ENCODE data around the gene P2RY4. TPM values are rescaled to one million over a fixed set of nuclear protein-coding genes. Genes with fewer than 3 reads are reported as not detected.

Gene P2RY4
- total and polyA plus RNA-seq, 2 of the 13 experiments (the other 11 are each of a cell fraction or from before 2014, with no cell fraction given) = 0.07 to 0.49 TPM

DNA sequence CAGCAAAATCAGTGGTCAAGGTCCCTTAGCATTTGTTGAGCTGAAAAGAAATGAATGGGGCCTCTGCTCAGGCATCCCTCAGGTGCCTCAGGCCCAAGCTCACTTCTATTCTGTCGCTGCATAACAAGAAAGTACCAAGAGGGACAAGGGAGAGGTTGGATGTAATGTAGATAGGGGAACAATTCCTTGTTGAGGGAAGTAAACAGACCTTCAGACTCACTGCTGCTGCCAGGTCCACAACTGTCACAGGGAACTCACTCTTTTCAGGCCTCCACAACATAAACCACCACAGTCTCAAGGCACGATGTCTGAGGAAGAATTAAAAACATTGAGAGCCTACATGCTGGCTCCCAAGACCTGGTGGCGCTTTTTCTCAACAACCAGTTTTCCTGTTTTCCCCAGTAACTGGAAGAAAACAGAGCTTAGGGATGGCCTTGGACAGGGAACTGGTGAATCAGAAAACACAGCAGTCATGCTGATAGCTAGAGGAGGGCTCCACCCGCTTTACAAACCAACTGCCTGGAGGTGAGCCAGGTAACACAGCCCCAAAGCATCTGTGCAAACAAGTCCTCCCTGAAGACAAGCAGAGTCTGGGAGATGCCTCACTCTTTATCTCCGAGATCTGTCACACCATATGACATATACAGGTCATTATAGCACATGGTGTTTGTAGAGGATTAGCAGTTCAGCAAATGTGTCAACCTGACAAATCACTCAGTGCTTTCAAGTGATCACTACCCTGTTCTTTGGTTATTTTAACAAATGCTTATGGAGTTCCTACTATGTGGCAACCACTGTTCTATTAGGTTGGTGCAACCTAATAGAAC is 39.9 kb downstream of the P2RY4 start (continued):
- TF ChIP-seq, protein P1, sequence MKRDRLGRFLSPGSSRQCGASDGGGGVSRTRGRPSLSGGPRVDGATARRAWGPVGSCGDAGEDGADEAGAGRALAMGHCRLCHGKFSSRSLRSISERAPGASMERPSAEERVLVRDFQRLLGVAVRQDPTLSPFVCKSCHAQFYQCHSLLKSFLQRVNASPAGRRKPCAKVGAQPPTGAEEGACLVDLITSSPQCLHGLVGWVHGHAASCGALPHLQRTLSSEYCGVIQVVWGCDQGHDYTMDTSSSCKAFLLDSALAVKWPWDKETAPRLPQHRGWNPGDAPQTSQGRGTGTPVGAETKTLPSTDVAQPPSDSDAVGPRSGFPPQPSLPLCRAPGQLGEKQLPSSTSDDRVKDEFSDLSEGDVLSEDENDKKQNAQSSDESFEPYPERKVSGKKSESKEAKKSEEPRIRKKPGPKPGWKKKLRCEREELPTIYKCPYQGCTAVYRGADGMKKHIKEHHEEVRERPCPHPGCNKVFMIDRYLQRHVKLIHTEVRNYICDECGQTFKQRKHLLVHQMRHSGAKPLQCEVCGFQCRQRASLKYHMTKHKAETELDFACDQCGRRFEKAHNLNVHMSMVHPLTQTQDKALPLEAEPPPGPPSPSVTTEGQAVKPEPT (CRISPR knock-in tag; IDR thresholded peaks at IDR 0.05; ENCODE audit: low read depth) = no peak
- peak; percentile 67 for TF ChIP-seq NR2F6 (IDR thresholded peaks at IDR 0.05)
- TF ChIP-seq NR2F6 (CRISPR knock-in tag; IDR thresholded peaks at IDR 0.05) = no peak
- TF ChIP-seq, protein P2, sequence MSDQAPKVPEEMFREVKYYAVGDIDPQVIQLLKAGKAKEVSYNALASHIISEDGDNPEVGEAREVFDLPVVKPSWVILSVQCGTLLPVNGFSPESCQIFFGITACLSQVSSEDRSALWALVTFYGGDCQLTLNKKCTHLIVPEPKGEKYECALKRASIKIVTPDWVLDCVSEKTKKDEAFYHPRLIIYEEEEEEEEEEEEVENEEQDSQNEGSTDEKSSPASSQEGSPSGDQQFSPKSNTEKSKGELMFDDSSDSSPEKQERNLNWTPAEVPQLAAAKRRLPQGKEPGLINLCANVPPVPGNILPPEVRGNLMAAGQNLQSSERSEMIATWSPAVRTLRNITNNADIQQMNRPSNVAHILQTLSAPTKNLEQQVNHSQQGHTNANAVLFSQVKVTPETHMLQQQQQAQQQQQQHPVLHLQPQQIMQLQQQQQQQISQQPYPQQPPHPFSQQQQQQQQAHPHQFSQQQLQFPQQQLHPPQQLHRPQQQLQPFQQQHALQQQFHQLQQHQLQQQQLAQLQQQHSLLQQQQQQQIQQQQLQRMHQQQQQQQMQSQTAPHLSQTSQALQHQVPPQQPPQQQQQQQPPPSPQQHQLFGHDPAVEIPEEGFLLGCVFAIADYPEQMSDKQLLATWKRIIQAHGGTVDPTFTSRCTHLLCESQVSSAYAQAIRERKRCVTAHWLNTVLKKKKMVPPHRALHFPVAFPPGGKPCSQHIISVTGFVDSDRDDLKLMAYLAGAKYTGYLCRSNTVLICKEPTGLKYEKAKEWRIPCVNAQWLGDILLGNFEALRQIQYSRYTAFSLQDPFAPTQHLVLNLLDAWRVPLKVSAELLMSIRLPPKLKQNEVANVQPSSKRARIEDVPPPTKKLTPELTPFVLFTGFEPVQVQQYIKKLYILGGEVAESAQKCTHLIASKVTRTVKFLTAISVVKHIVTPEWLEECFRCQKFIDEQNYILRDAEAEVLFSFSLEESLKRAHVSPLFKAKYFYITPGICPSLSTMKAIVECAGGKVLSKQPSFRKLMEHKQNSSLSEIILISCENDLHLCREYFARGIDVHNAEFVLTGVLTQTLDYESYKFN (CRISPR knock-in tag; conservative IDR thresholded peaks at IDR 0.05) = peak; percentile 55
- TF ChIP-seq ZNF343 (CRISPR knock-in tag; IDR thresholded peaks at IDR 0.05) = no peak
- peak; percentile 99 for TF ChIP-seq PITX1 (CRISPR knock-in tag; IDR thresholded peaks at IDR 0.05)
- peak; percentile 51 for TF ChIP-seq RARA (CRISPR knock-in tag; IDR thresholded peaks at IDR 0.05)
- peak; percentile 83 for TF ChIP-seq HMG20B (CRISPR knock-in tag; conservative IDR thresholded peaks at IDR 0.05)
- peak; percentile 33; the same call in 1 of the 2 replicates for TF ChIP-seq SALL1 (CRISPR knock-in tag; IDR thresholded peaks at IDR 0.05)
- TF ChIP-seq ZNF501 (CRISPR knock-in tag; IDR thresholded peaks at IDR 0.05) = 0 out of 2 replicates have a peak, but pooled peaks have one; percentile 19
- no peak for TF ChIP-seq FOXP1 (IDR thresholded peaks at IDR 0.05)
- peak; percentile 63 for TF ChIP-seq FOXP1 (CRISPR knock-in tag; IDR thresholded peaks at IDR 0.05)
- peak; percentile 90 for TF ChIP-seq ZNF263 (CRISPR knock-in tag; IDR thresholded peaks at IDR 0.05)
- no peak for TF ChIP-seq SOX13 (IDR thresholded peaks at IDR 0.05)
- peak in 1 of 2 experiments; percentile 68; a peak in 2 of 4 replicates for TF ChIP-seq SOX13 (CRISPR knock-in tag; conservative IDR thresholded peaks at IDR 0.05 in 1 of 2, IDR thresholded peaks at IDR 0.05 in 1 of 2)
- peak; percentile 70 for TF ChIP-seq FOXA3 (CRISPR knock-in tag; IDR thresholded peaks at IDR 0.05)
- TF ChIP-seq ZNF782 (CRISPR knock-in tag; IDR thresholded peaks at IDR 0.05; ENCODE audit: borderline replicate concordance) = no peak
- no peak for TF ChIP-seq CREB1 (IDR thresholded peaks at IDR 0.05)
- TF ChIP-seq CREB1 (CRISPR knock-in tag; IDR thresholded peaks at IDR 0.05) = 0 out of 2 replicates have a peak, but pooled peaks have one; percentile 20
- TF ChIP-seq NCOA2 (CRISPR knock-in tag; IDR thresholded peaks at IDR 0.05) = peak; percentile 59
- peak; percentile 83 for TF ChIP-seq TBX3 (IDR thresholded peaks at IDR 0.05; ENCODE audit: borderline replicate concordance)
- TF ChIP-seq, protein P3, sequence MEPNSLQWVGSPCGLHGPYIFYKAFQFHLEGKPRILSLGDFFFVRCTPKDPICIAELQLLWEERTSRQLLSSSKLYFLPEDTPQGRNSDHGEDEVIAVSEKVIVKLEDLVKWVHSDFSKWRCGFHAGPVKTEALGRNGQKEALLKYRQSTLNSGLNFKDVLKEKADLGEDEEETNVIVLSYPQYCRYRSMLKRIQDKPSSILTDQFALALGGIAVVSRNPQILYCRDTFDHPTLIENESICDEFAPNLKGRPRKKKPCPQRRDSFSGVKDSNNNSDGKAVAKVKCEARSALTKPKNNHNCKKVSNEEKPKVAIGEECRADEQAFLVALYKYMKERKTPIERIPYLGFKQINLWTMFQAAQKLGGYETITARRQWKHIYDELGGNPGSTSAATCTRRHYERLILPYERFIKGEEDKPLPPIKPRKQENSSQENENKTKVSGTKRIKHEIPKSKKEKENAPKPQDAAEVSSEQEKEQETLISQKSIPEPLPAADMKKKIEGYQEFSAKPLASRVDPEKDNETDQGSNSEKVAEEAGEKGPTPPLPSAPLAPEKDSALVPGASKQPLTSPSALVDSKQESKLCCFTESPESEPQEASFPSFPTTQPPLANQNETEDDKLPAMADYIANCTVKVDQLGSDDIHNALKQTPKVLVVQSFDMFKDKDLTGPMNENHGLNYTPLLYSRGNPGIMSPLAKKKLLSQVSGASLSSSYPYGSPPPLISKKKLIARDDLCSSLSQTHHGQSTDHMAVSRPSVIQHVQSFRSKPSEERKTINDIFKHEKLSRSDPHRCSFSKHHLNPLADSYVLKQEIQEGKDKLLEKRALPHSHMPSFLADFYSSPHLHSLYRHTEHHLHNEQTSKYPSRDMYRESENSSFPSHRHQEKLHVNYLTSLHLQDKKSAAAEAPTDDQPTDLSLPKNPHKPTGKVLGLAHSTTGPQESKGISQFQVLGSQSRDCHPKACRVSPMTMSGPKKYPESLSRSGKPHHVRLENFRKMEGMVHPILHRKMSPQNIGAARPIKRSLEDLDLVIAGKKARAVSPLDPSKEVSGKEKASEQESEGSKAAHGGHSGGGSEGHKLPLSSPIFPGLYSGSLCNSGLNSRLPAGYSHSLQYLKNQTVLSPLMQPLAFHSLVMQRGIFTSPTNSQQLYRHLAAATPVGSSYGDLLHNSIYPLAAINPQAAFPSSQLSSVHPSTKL (CRISPR knock-in tag; IDR thresholded peaks at IDR 0.05) = peak; percentile 73

Measured in HepG2 (cell line).